SH-SY5Y (cell line): Measurements from ENCODE around the gene RNF26.

ENCODE experiments used
- GATA2 ChIP-seq: IDR thresholded peaks from 2 replicates; pipeline ENCODE4 v1.6.1; 2011; ENCODE audit warnings: mild to moderate bottlenecking, low read depth, low read length
- GATA3 ChIP-seq: IDR thresholded peaks from 2 replicates; pipeline ENCODE4 v1.6.1; 2011; ENCODE audit warnings: low read depth, mild to moderate bottlenecking, low read length, moderate library complexity

- TF ChIP-seq GATA3 (no peak), GATA2 (no peak)
Observed at GRCh38 chr11:119375337-119376196, 41.2 kb downstream of the RNF26 start.
